NOMO-1 treated with DMSO at 0.1 percent for 48 hours (cell line): Measurements from ENCODE around the gene ZNF574.
A peak's percentile ranks its signal among the peaks of the same experiment; 100 is the strongest.

Experiments
- DNase-seq: peaks from one replicate; lab custom pipeline; 2025; ENCODE audit not compliant: unreplicated experiment; lab: John Stamatoyannopoulos, UW

ZNF574 gene

DNA sequence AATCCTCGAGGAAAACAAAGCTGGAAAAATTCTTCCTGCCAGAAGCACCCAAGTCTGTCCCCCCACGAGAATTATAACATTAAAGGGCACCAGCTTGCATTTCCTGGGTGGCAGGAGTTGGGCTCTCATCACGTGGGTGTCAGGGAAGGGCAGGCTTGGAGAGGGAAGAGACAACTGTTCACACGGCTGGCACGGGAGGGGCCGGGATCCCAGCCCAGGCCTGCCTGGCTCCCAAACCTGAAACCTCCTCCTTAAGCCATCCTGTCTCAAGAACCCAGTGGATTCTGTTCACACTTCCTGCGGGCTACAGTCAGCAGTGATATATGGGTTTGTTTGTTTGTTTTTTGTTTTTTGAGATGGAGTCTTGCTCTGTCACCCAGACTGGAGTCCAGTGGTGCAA lies 18.1 kb upstream of the ZNF574 start:
- no peak for DNase-seq

DNA sequence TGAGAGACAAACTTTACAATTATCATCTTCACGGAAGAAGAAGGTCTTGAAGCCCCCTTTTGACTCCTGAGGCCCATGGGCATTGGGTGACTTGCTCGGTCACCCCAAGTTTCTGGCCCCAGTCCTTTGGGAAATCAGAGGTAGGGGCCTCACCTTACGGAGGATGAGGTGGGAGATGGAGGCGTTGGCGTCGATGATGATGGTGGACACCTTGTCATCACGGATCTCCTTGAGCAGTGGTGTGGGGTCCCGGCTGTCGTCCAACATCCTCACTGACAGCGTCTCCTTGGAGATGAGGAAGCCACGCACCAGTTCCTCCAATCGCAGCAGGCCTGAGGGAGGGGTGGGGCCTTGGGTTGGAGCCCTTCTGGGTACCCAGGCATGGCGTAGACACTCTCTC lies 16.8 kb upstream of the ZNF574 start:
- DNase-seq, result no peak

DNA sequence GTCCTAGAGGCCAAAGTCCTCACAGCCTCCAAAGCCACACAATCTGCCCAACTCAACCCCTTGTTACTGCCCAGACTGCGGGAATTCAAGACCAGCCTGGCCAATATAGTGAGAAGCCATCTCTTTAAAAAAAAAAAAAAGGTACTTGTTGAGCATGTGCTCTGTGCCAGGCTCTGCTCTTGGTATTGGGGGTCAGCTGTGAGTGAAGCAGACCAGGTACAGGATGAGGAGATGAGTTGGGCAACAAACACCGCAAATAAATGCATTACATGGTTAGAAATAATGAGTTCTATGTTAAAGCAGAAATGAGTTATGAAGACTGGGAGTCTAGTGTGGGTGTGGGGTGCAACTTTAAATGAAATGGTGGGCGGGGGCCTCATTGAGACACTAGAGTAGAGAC lies 15.8 kb upstream of the ZNF574 start:
- no peak for DNase-seq

DNA sequence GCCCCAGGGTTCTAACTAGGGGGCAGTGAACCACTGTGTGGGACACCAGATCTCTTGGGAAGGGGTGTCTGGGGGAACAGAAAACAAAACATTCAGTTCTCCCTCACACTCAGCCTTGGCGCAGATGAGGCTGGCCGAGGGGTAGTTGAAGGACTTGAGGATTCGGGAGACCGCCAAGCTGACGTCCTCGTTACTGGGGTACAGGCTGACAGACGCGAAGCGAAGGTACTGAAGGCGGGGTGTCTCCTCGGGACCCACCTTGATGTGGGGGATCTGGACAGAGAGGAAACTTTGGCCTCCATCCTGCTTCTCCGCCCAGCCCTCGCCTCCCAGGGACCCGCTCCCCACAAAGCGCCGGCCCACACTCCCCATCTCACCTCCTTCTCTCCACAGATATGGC lies 13.6 kb upstream of the ZNF574 start:
- DNase-seq, result no peak

DNA sequence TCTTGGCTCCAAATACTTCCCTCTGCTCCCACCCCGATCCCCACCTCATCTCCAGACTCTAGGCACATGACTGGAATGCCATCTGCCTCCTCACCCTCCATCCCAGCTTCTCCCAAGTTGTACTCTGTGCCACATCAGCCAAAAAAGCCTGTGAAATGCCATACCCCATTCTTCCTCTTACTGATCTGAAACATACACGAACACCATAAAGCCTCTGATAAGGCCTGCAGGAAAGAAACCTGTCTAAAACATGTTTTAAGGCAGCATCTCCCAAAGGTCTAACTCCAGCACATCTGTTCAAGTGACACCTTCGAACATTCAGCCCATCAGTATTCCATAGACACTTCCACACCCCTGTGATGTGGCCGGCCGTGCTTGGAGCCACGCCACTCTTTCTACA lies 11.5 kb upstream of the ZNF574 start:
- no peak for DNase-seq

DNA sequence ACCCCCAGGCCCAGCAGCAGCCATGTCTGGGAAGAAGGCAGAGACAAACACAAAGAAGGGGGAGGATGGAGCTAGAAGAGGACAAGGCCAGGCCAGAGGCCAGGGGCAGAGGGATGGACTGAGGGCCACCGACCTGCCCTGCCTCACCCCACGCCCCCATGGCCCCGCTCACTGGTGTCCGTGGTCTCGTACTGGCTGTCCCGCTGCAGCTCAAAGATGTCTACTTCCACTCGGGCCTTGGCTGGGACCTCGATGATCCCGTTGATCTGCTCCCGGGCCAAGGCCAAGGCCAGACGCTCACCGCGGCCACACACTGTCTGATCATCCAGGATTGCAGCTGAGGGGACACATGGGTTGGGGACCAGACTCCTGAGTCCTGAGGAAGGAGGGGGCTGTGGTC lies 10.9 kb upstream of the ZNF574 start:
- no peak for DNase-seq

DNA sequence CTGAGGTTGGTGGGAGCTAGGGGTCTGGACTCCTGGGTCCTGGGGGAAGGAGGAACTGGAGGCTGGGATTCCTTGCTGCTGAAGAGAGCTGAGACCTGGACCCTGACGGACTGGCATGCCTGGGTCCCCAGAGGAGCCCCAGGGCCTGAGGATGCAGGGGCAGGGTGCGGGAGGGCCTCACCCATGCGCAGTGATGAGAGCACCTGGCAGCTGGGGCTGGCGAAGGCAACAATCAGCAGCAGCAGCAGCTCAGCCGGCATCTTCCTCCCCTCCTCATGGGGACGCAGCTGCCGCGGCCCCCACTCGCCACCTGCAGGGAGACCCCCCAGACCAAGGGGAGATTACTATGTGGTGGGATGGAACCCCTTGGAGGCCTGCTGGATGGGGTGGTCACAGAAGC lies 10.5 kb upstream of the ZNF574 start:
- no peak for DNase-seq

DNA sequence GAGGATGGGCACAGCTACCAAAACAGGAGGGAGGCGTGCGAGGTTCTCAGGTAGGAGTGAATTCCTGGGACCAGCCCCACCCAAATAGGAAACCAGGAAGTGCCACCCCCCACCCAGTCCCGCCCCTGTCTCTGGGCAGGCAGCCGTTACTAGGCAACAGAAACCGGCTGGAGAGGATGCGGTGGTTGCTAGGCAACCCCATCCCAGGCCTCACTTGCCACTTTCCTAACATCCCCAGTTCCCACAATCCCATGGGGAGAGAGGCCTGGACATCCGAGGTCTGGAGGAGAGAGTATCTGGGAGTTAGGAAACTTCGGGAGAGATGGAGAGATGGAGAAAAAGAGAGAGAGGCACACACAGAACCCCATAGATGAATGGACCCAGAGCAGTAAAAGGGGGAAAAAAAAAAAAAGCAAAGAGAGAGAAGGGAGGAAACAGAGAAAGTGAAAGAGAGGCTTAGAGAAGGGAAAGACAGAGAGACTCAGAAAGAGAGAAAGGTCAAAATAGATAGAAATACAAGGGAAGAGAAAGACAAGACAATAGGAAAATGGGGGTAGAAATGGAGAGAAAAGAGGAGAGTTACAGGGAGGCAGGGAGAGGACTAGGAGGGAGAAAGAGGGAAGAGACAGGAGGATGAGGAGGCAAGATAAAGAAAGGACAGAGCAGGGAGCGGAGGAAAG lies 9.8 kb upstream of the ZNF574 start:
- DNase-seq, result no peak

DNA sequence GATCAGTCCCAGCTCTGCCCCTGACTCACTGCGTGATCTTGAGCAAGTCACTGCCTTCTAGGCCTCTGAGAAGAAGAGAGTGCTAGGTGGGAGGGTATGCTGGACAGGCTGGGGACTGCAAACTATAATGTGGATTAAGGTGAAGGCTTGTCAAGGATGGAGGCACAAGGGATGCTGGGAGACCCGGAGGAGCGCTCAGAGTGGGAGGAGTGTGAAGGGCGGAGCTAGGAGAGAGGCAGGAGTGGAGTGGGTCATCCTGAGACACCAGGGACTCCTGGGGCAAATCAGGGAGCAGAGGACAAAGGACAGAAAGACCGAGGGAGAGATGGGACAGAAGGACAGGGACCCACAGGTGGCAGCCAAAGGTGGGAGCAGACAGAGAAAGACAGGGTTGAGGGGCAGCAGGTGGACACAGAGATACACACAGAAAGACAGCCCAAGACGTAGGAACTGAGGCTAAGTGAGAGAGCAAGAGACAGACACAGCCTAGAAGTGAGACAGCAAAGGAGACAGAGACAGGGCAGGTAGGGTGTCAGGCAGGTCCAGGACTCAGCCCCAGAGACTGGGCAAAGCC lies 8.6 kb upstream of the ZNF574 start:
- no peak for DNase-seq

DNA sequence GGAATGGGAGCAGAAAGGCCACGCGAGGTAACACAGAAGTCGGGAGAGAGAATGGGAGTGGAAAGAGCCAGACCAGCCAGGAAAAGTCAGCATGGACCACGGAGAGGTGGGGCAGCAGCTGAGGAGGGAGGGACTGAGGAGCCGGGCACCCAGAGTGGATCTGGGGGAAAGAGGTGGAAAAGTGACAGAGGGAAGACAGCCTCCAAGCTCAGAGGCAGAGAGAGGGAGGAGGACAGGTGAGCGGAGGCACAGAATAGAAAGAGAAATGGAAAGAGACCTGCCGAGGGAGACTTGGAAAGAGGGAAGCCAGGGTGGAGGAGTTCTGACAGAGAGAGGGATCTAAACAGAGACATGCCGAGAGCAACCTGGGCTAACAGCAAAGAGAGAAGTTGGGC lies 7.6 kb upstream of the ZNF574 start:
- no peak for DNase-seq

DNA sequence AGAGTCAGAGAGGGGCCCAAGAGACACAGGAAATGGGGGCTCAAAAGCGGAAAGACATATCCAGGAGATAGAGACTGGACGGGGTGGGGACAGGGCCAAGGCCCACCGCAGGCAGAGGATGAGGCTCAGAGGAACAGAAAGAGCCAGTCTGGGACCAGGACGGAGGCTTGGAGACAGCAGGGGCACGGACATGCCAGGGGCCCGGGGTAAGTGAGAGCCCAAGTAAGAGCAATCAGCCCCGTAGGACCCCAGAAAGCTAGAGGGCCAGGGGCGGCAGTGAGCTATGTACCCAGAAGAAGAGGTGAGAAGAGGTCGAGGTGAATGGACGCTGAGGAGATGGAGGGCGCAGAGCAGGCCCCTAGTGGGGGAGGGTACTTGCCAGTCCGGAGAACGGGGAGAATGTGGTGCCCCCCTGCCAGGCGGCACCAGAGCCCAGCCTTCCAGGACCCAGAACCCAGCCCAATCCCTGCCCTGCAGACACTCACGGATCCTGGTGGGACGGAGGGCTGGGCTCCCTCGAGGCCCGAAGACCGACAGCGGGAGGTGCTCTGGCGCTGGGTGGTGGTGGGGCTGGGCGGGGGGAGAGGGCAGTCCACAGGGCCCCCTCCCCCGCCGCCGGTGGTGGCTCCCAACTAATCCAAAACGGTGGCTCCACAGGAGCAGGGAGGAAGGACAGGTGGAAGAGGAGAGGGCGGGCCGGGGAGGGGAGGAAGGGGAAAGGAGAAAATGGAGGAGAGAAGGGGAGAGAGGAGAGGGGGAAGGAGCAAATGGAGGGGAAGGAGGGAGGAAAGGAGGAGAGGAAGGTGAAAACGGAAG lies 7.0 kb upstream of the ZNF574 start:
- no peak for DNase-seq

DNA sequence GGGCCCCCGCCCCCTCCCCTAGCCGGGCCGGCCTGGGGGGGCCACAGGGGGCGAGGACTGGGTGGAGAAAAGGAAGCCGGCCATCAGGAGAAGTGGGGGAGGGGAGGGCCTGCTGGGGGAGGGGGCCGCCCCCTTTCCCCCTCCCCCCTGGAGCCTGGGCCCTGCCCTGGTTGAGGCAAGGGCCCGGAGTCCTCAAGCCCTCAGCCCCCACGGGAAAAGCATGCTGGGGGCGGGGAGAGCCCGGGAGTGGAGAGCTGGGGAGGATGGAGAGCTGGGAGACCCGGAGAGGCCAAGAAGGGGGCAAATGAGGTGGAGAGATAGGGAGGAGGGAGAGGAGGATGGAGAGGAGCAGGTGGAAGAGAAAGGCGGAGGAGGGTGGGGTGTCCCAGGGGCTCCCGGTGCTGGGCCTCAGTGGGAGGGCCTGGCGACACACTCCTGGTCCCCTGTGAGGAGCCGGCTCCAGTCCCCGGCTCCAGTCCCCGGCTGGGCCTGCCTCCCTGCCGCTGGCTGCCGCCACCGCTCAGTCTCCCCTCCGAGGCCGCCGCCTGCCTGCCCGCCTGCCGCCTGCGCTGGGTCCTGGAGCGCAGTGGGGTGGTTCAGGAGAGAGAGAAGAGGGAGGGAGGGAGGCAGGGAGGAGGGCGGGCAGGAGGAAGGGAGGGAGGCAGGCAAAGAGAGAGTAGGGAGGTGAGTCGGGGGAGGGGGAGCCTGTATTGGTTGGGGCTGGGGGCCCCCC lies 6.2 kb upstream of the ZNF574 start, which contains the start of gene GRIK5:
Gene GRIK5 (minus strand): TSS at position 588 of the 733 bp plus-strand sequence. CDS start 4,436 bp downstream, outside the sequence.
- no peak for DNase-seq

DNA sequence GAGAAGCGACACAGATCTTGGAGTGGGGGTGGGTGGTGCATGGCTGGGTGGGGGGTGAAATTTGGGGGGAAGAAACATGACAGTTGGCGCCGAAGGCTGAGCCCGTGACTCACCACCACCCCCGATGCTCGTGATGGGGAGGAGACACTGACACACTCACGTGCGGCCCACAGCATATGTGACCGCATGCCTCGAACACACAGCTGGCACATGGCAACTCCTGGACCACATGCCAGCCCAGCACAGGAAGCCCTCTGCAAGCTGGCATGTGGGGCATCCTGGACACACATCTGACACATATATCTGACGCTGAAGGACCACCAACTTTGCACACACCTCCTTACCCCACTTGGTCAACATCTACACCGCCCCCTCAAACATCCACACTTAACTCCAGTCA lies 4.7 kb upstream of the ZNF574 start:
- DNase-seq, result no peak

DNA sequence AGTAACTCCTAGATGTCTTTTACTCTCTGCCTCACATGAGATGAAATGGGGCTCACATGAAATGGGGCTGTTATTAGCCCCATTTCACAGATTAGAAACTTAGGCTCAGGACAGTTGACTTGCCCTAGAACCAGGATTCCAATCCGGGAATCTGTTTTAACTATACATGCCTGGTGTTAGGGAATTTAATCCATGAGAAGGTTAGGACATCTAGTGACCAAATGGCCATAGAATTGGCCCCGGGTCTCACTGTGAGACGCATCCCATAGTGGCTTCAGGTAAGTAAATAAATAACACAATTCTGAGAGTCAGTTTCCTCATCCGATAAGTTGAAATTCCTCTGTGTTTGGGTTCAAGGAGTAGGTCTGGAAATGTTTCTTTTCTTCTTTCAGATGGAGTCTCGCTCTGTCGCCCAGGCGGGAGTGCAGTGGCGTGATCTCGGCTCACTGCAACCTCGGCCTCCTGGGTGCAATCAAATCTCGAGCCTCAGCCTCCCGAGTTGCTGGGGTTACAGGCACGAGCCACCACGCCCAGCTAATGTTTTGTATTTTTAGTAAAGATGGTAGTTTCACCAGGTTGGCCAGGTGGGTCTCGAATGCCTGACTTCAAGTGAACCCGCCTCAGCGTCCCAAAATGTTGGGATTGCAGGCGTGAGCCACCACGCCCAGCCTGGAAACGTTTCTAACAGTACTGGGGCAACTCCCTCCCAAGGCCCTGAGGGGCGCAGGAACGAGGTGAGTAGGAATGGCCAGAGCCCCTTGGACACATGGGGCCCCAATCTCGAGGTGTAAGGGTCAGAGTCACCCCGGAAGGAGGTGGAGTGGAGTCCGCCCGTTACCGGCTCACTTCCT lies 1.2 kb upstream of the ZNF574 start:
- no peak for DNase-seq

DNA sequence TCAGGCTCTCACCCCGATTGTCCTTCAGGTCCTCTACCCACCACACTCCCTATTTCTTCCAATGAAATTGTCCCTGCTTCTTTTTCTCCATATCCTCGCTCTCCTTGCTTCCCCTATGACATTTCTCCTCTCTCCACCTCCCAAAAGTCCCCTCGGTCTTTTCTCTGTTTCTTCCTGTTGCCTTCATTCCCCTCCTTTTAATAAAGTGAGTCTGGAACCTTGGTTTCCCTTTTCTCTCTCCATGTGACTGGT lies 676 bp upstream of the ZNF574 start:
- DNase-seq, result peak; percentile 40

DNA sequence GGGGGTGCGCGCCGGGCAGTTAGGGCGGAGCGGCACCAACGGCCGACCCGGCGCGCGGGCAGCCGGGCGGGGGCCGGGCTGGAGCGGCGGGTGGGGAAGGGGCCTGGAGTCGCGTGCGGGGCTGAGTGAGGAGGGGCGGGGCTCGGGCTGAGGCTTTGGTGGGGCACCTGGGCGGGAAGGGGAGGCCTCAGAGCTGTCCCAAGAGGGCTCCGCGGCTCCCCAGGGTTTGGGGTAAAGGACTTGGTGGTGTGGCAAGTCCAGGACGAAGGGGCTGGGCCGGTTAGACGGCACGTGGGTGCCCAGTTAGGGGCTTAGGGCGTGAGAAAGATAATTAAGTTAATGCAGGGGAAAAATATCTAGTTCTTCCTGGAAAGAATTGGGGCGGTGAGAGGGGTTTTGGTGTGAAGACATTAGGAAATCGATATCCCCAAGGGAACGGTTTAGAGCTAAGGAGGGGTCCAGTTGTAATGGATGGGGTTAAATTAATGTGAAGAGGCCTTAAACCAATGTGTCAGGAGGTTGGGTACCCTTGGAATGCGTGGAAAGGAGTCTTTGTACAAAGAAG lies 496 bp downstream of the ZNF574 start:
- peak; percentile 42 for DNase-seq

DNA sequence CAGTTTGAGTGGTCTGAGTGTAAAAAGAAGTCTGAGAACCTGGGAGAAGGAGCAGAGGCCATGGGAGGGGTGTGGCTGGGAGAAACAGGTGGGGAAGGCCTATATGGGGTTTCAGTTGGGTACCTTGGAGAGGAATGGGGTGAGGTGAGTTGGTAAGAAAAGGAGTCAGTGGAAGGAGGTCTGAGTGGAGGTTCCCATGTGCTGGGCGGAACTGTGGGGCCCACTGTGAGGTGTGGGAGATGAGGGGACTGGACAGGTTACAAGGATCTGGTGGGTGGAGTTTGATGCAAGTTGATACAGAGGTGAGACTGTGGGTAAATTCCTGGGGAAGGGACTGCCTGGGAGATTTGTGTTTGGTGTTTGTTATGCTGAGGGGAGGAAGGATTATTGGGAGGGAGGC lies 2.1 kb downstream of the ZNF574 start:
- DNase-seq, result no peak

DNA sequence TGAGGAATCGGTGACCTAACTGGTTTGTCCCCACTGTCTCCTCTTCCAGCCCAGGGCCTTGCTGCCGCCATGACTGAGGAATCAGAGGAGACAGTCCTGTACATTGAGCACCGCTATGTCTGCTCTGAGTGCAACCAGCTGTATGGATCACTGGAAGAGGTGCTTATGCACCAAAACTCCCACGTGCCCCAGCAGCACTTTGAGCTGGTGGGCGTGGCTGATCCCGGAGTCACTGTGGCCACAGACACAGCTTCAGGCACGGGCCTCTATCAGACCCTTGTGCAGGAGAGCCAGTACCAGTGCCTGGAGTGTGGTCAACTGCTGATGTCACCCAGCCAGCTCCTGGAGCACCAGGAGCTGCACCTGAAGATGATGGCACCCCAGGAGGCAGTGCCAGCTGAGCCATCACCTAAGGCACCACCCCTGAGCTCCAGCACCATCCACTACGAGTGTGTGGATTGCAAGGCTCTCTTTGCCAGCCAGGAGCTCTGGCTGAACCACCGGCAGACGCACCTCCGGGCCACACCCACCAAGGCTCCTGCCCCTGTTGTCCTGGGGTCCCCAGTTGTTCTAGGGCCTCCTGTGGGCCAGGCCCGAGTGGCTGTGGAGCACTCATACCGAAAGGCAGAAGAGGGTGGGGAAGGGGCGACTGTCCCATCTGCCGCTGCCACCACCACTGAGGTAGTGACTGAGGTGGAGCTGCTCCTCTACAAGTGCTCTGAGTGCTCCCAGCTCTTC lies 2.7 kb downstream of the ZNF574 start:
- no peak for DNase-seq

DNA sequence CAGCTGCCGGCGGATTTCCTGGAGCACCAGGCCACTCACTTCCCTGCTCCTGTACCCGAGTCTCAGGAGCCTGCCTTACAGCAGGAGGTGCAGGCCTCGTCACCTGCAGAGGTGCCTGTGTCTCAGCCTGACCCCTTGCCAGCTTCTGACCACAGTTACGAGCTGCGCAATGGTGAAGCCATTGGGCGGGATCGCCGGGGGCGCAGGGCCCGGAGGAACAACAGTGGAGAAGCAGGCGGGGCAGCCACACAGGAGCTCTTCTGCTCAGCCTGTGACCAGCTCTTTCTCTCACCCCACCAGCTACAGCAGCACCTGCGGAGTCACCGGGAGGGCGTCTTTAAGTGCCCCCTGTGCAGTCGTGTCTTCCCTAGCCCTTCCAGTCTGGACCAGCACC lies 3.3 kb downstream of the ZNF574 start:
- no peak for DNase-seq
